ENCODE data around the gene PDE1C.

GRCh38 chr7:31910191-31910590 lies 160.0 kb downstream of the PDE1C start:
- TF ChIP-seq CTCF (IDR thresholded peaks at IDR 0.05), result no peak
- no peak for TF ChIP-seq POLR2A (IDR thresholded peaks at IDR 0.05)

All from stomach (tissue), 4 donors.